Coronary artery (tissue), 2 donors: ENCODE results near the gene MBD2.

Experiments
- DNase-seq: peaks from one replicate; pipeline ENCODE4 v3.0.0-alpha.2; 2017; ENCODE audit warnings: low spot score
- H3K27ac ChIP-seq, 2 donors: fragments of 200-600 bp; sonication (generic); one replicate each; pipeline ENCODE4 v1.5.1; 2016 to 2019
- H3K4me3 ChIP-seq: fragments of 200-600 bp; sonication (generic); 2 replicates; pipeline ENCODE4 v1.5.1; 2016; ENCODE audit warnings: mild to moderate bottlenecking, moderate library complexity
- CTCF ChIP-seq: fragments of 200-600 bp; sonication (generic); IDR thresholded peaks from one replicate; pipeline ENCODE4 v1.5.1; 2019; ENCODE audit warnings: antibody characterized with exemption

MBD2 gene

GRCh38 chr18:54109131-54109683 lies 115.3 kb downstream of the MBD2 start:
- TF ChIP-seq CTCF, result no peak
- Histone ChIP-seq H3K27ac (no peak overlapping the region), H3K4me3 (no peak overlapping the region)
- no peak for DNase-seq

DNA sequence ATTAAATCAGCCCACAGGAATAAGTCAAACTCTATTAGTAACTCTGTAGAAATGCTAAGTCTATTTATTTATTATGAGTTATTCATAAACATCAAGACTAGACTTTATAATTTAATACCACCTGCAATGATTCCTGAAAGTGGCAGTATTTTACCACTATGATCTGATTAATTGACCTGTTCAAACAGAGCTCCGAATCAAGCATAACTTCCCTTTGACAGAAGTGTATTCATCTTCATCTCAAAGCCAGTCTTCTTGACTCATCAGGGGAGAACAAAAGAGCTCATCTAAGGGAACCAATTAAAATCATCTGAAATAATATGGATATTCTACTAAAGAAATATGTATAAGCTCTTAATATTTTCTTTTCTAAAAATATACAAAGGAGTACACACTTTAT lies 122.3 kb downstream of the MBD2 start:
- no peak for DNase-seq
- TF ChIP-seq CTCF, result no peak
- Histone ChIP-seq H3K4me3 (no peak overlapping the region), H3K27ac (no peak overlapping the region)
